ENCODE data around the gene CDCA7L.

Gene CDCA7L

GRCh38 chr7:21922605-21923004 lies 23.1 kb downstream of the CDCA7L start:
- no peak overlapping the region for H3K27ac Mint-ChIP-seq
- peaks cover 3% of the 10 kb centered on the region for H3K27me3 Mint-ChIP-seq (ENCODE audit: low read depth, poor library complexity)
- no peak for TF ChIP-seq CTCF (IDR thresholded peaks at IDR 0.05)
- no peak overlapping the region for H3K4me3 Mint-ChIP-seq
- H3K36me3 Mint-ChIP-seq (ENCODE audit: low read depth): peaks cover 8% of the 10 kb centered on the region
- H3K9me3 Mint-ChIP-seq: peaks cover 7% of the 10 kb centered on the region
- peaks cover 27% of the 10 kb centered on the region for H3K4me1 Mint-ChIP-seq
- no peak for DNase-seq

- no peak for DNase-seq
- no peaks in the 10 kb centered on the region for H3K9me3 Mint-ChIP-seq
- H3K36me3 Mint-ChIP-seq (ENCODE audit: low read depth): peaks cover 12% of the 10 kb centered on the region
- peaks cover 27% of the 10 kb centered on the region for H3K4me1 Mint-ChIP-seq
- no peak for TF ChIP-seq CTCF (IDR thresholded peaks at IDR 0.05)
- no peak overlapping the region for H3K4me3 Mint-ChIP-seq
- H3K27me3 Mint-ChIP-seq (ENCODE audit: low read depth, poor library complexity): peaks cover 3% of the 10 kb centered on the region
- peak overlapping the region; percentile 18 for H3K27ac Mint-ChIP-seq
Observed at GRCh38 chr7:21920936-21921335, 24.8 kb downstream of the CDCA7L start.

GRCh38 chr7:21918216-21918615 lies 27.5 kb downstream of the CDCA7L start:
- H3K4me1 Mint-ChIP-seq: peaks cover 27% of the 10 kb centered on the region
- peaks cover 36% of the 10 kb centered on the region for H3K36me3 Mint-ChIP-seq (ENCODE audit: low read depth)
- no peak overlapping the region for H3K27ac Mint-ChIP-seq
- TF ChIP-seq CTCF (IDR thresholded peaks at IDR 0.05): no peak
- no peaks in the 10 kb centered on the region for H3K27me3 Mint-ChIP-seq (ENCODE audit: low read depth, poor library complexity)
- no peaks in the 10 kb centered on the region for H3K9me3 Mint-ChIP-seq
- H3K4me3 Mint-ChIP-seq: no peak overlapping the region
- DNase-seq: no peak

- H3K27ac Mint-ChIP-seq: no peak overlapping the region
- H3K36me3 Mint-ChIP-seq (ENCODE audit: low read depth): peaks cover 38% of the 10 kb centered on the region
- H3K4me1 Mint-ChIP-seq: peaks cover 12% of the 10 kb centered on the region
Observed at GRCh38 chr7:21916629-21917028, 29.1 kb downstream of the CDCA7L start.

GRCh38 chr7:21916176-21916575 lies 29.5 kb downstream of the CDCA7L start:
- no peaks in the 10 kb centered on the region for H3K27me3 Mint-ChIP-seq (ENCODE audit: low read depth, poor library complexity)
- H3K4me3 Mint-ChIP-seq: no peak overlapping the region
- no peak for TF ChIP-seq CTCF (IDR thresholded peaks at IDR 0.05)
- no peak overlapping the region for H3K27ac Mint-ChIP-seq
- H3K4me1 Mint-ChIP-seq: peaks cover 8% of the 10 kb centered on the region
- DNase-seq: no peak
- peaks cover 42% of the 10 kb centered on the region for H3K36me3 Mint-ChIP-seq (ENCODE audit: low read depth)
- no peaks in the 10 kb centered on the region for H3K9me3 Mint-ChIP-seq

More at GRCh38 chr7:21916629-21917028, 29.1 kb downstream of the CDCA7L start:
- H3K9me3 Mint-ChIP-seq: no peaks in the 10 kb centered on the region
- DNase-seq: no peak
- no peak for TF ChIP-seq CTCF (IDR thresholded peaks at IDR 0.05)
- no peaks in the 10 kb centered on the region for H3K27me3 Mint-ChIP-seq (ENCODE audit: low read depth, poor library complexity)
- no peak overlapping the region for H3K4me3 Mint-ChIP-seq

GRCh38 chr7:21915140-21915539 lies 30.6 kb downstream of the CDCA7L start:
- Mint-ChIP-seq H3K27me3 (ENCODE audit: low read depth, poor library complexity) (no peaks in the 10 kb centered on the region), H3K27ac (peak overlapping the region; percentile 75), H3K36me3 (ENCODE audit: low read depth) (peaks cover 47% of the 10 kb centered on the region), H3K9me3 (no peaks in the 10 kb centered on the region), H3K4me1 (no peaks in the 10 kb centered on the region), H3K4me3 (no peak overlapping the region)
- TF ChIP-seq CTCF (IDR thresholded peaks at IDR 0.05): no peak
- DNase-seq: no peak
